H1 (cell line): ENCODE data around the gene TMOD4. TPM values are rescaled to one million over a fixed set of nuclear protein-coding genes. Genes with fewer than 3 reads are reported as not detected.

Source experiments
- ATF3 ChIP-seq: IDR thresholded peaks from 2 replicates; pipeline ENCODE4 v1.6.1; 2011; ENCODE audit warnings: low read depth, mild to moderate bottlenecking, low read length; ENCODE audit not compliant: insufficient read depth
- BRCA1 ChIP-seq: IDR thresholded peaks from 2 replicates; pipeline ENCODE4 v1.6.1; 2012; ENCODE audit warnings: low read depth, low read length, improper control_type of control experiment
- CHD7 ChIP-seq: fragments of 300-600 bp; sonication (generic); IDR thresholded peaks from 2 replicates; pipeline ENCODE4 v1.7.1; 2012; ENCODE audit warnings: low read length, moderate library complexity, mild to moderate bottlenecking, inconsistent platforms; ENCODE audit not compliant: insufficient replicate concordance
- EGR1 ChIP-seq: IDR thresholded peaks from 2 replicates; pipeline ENCODE4 v1.6.1; 2011; ENCODE audit warnings: low read depth, low read length, borderline replicate concordance
- KDM1A ChIP-seq: fragments of 200-600, 300-600 bp; sonication (generic); IDR thresholded peaks from 2 replicates; pipeline ENCODE4 v1.7.1; 2016; ENCODE audit warnings: mild to moderate bottlenecking, low read length, borderline replicate concordance
- NRF1 ChIP-seq: IDR thresholded peaks from 2 replicates; pipeline ENCODE4 v1.6.1; 2011; ENCODE audit warnings: mild to moderate bottlenecking, low read depth, low read length, improper control_type of control experiment
- POLR2A ChIP-seq, 2 experiments: IDR thresholded peaks; 1 replicate in 1 of 2; 2 replicates in 1 of 2; pipeline ENCODE4 v1.6.1; 2011; ENCODE audit warnings: low read depth in 2 of 2, low read length in 2 of 2, mild to moderate bottlenecking in 2 of 2; ENCODE audit errors: control extremely low read depth in 1 of 2
- POLR2AphosphoS5 ChIP-seq: IDR thresholded peaks from 2 replicates; pipeline ENCODE4 v1.6.1; 2011; ENCODE audit warnings: low read depth, low read length
- SP1 ChIP-seq: IDR thresholded peaks from 2 replicates; pipeline ENCODE4 v1.6.1; 2011; ENCODE audit warnings: low read depth, low read length
- SP2 ChIP-seq: IDR thresholded peaks from 2 replicates; pipeline ENCODE4 v1.6.1; 2012; ENCODE audit warnings: mild to moderate bottlenecking, low read length, inconsistent platforms
- TCF12 ChIP-seq: IDR thresholded peaks from 2 replicates; pipeline ENCODE4 v1.6.1; 2011; ENCODE audit warnings: low read depth, mild to moderate bottlenecking, low read length
- polyA plus RNA-seq, 7 experiments: library from polyadenylated mRNA; depleted of rRNA in 3 of 7; stranded (reverse) in 5 of 7; unstranded in 2 of 7; fragments of >200 nt in 5 of 7; fragments of 200-250 nt in 2 of 7; gene quantifications; 1 replicate in 5 of 7; 2 replicates in 1 of 7; 4 replicates in 1 of 7; pipeline versions ENCODE4 v1.2.1 to v1.2.3, GENCODE V29; 2011 to 2013; ENCODE audit warnings: missing spikeins in 2 of 7, mixed read lengths in 2 of 7
- total RNA-seq: library from RNA; stranded (reverse); fragmentation: NEBNext Ultra II Directional; extraction: Animal tissue kit (Norgen Biotek cat#: 25700); gene quantifications from 2 replicates; pipeline ENCODE4 v1.2.1, GENCODE V29; 2021

Gene TMOD4
- total and polyA plus RNA-seq, 2 of the 8 experiments (the other 6 are each of a cell fraction or from before 2014, with no cell fraction given) = 0.42 TPM; not detected in 1

GRCh38 chr1:151146412-151147131, 29.2 kb downstream of the TMOD4 start, which contains the start of gene SEMA6C (continued):
- no peak for TF ChIP-seq CHD7
- TF ChIP-seq SP2 = no peak
- TF ChIP-seq TCF12 = no peak
- TF ChIP-seq KDM1A = no peak
- TF ChIP-seq POLR2AphosphoS5 = no peak; the same call in 1 of the 2 replicates
- TF ChIP-seq ATF3 = no peak
- no peak for TF ChIP-seq BRCA1
- TF ChIP-seq SP1 = peak; percentile 41; the same call in 1 of the 2 replicates
- TF ChIP-seq POLR2A (IDR thresholded peaks at IDR 0.05; ENCODE audit: control extremely low read depth in 1 of 2, low read depth in 2 of 2, low read length in 2 of 2) = no peak
- no peak for TF ChIP-seq EGR1
- no peak for TF ChIP-seq NRF1
